ENCODE results near the gene MARK4.
"Not testable (repeated sequence)": the region's sequence is repeated elsewhere in the genome, so short reads cannot be mapped to it uniquely, and the experiment has no call there.

MARK4 gene

GRCh38 chr19:45306518-45307027, 55.5 kb downstream of the MARK4 start:
- DNase-seq (ENCODE audit: low read depth), result no peak

- no peak for DNase-seq (ENCODE audit: low read depth)
These were observed 56.3 kb downstream of the MARK4 start for GRCh38 chr19:45307361-45307760.

GRCh38 chr19:45309322-45309721, 58.3 kb downstream of the MARK4 start:
- not testable (repeated sequence) for DNase-seq (ENCODE audit: low read depth)

- no peak for DNase-seq (ENCODE audit: low read depth)
These were observed 60.5 kb downstream of the MARK4 start for GRCh38 chr19:45311621-45312020.

GRCh38 chr19:45312285-45312684, 61.2 kb downstream of the MARK4 start:
- not testable (repeated sequence) for DNase-seq (ENCODE audit: low read depth)

- DNase-seq (ENCODE audit: low read depth), result no peak
These were observed 63.7 kb downstream of the MARK4 start for GRCh38 chr19:45314708-45315245.

- DNase-seq (ENCODE audit: low read depth), result no peak
These were observed 64.2 kb downstream of the MARK4 start for GRCh38 chr19:45315304-45315703.

- DNase-seq (ENCODE audit: low read depth), result no peak
These were observed 70.1 kb downstream of the MARK4 start for GRCh38 chr19:45320997-45321775.

GRCh38 chr19:45321848-45322247, 70.8 kb downstream of the MARK4 start:
- DNase-seq (ENCODE audit: low read depth), result no peak

- no peak for DNase-seq (ENCODE audit: low read depth)
These were observed 71.2 kb downstream of the MARK4 start for GRCh38 chr19:45322311-45322710.

GRCh38 chr19:45322744-45323281, 71.7 kb downstream of the MARK4 start, which contains the start of gene CKM:
Gene CKM, minus strand, starts transcription at chr19:45322875. Its CDS starts 3,162 bp downstream, at chr19:45319713.
- DNase-seq (ENCODE audit: low read depth), result no peak

- DNase-seq (ENCODE audit: low read depth), result no peak
These were observed 72.6 kb downstream of the MARK4 start for GRCh38 chr19:45323671-45324081.

GRCh38 chr19:45324349-45324907, 73.4 kb downstream of the MARK4 start:
- no peak for DNase-seq (ENCODE audit: low read depth)

- DNase-seq (ENCODE audit: low read depth), result no peak
These were observed 76.5 kb downstream of the MARK4 start for GRCh38 chr19:45327404-45328143.

GRCh38 chr19:45331411-45331810, 80.3 kb downstream of the MARK4 start:
- no peak for DNase-seq (ENCODE audit: low read depth)

- DNase-seq (ENCODE audit: low read depth), result no peak
These were observed 82.7 kb downstream of the MARK4 start for GRCh38 chr19:45333609-45334303.

GRCh38 chr19:45334881-45335280, 83.8 kb downstream of the MARK4 start:
- DNase-seq (ENCODE audit: low read depth), result not testable (repeated sequence)

- no peak for DNase-seq (ENCODE audit: low read depth)
These were observed 85.7 kb downstream of the MARK4 start for GRCh38 chr19:45336696-45337251.

GRCh38 chr19:45339629-45340028, 88.6 kb downstream of the MARK4 start:
- no peak for DNase-seq (ENCODE audit: low read depth)

GRCh38 chr19:45340232-45340898, 89.3 kb downstream of the MARK4 start, which contains the start of gene KLC3:
Gene KLC3, plus strand, starts transcription at chr19:45340750. Its CDS starts 4,792 bp downstream, at chr19:45345542.
- no peak for DNase-seq (ENCODE audit: low read depth)

All from activated gamma-delta T cell treated with anti-CD3 and anti-CD28 coated beads, Interleukin-2, amount 50 U/mL, for 16 hours (primary cell).